ENCODE results near the gene BSCL2. TPM values are rescaled to one million over a fixed set of nuclear protein-coding genes. Genes with fewer than 3 reads are reported as not detected.
A peak's percentile ranks its signal among the peaks of the same experiment; 100 is the strongest.

Gene BSCL2
- total RNA-seq, 1 donor from 2014 or later: 65.6 TPM

GRCh38 chr11:62649486-62649885, 57.7 kb downstream of the BSCL2 start:
- ATAC-seq: no peak
- H3K4me1 ChIP-seq: peaks cover 27% of the 10 kb centered on the region

GRCh38 chr11:62648967-62649364, 58.3 kb downstream of the BSCL2 start:
- no peak for ATAC-seq
- peaks cover 27% of the 10 kb centered on the region for H3K4me1 ChIP-seq
- intact Hi-C loops (cut with DNase I): no loop called here

More at GRCh38 chr11:62649486-62649885, 57.7 kb downstream of the BSCL2 start:
- Histone ChIP-seq H3K27ac (no peak overlapping the region), H3K27me3 (no peaks in the 10 kb centered on the region), H3K9me3 (no peaks in the 10 kb centered on the region), H3K36me3 (peaks cover 18% of the 10 kb centered on the region), H3K4me3 (no peak overlapping the region)
- intact Hi-C loops (cut with DNase I): no loop called here
- TF ChIP-seq CTCF (IDR thresholded peaks at IDR 0.05): no peak
- DNase-seq: no peak

GRCh38 chr11:62648185-62648966, 58.8 kb downstream of the BSCL2 start:
- H3K27me3 ChIP-seq: no peaks in the 10 kb centered on the region
- peaks cover 27% of the 10 kb centered on the region for H3K4me1 ChIP-seq
- no peaks in the 10 kb centered on the region for H3K9me3 ChIP-seq
- TF ChIP-seq CTCF (IDR thresholded peaks at IDR 0.05): no peak
- H3K27ac ChIP-seq: no peak overlapping the region
- ATAC-seq: no peak
- H3K36me3 ChIP-seq: peaks cover 29% of the 10 kb centered on the region
- DNase-seq: no peak
- H3K4me3 ChIP-seq: no peak overlapping the region
- intact Hi-C loops (cut with DNase I): no loop called here

More at GRCh38 chr11:62648967-62649364, 58.3 kb downstream of the BSCL2 start:
- Histone ChIP-seq H3K36me3 (peaks cover 24% of the 10 kb centered on the region), H3K27me3 (no peaks in the 10 kb centered on the region), H3K9me3 (no peaks in the 10 kb centered on the region), H3K27ac (no peak overlapping the region), H3K4me3 (no peak overlapping the region)
- no peak for TF ChIP-seq CTCF (IDR thresholded peaks at IDR 0.05)
- DNase-seq: no peak

GRCh38 chr11:62647609-62648005, 59.6 kb downstream of the BSCL2 start:
- no peaks in the 10 kb centered on the region for H3K27me3 ChIP-seq
- peaks cover 27% of the 10 kb centered on the region for H3K4me1 ChIP-seq
- H3K9me3 ChIP-seq: no peaks in the 10 kb centered on the region
- TF ChIP-seq CTCF (IDR thresholded peaks at IDR 0.05): no peak
- no peak overlapping the region for H3K27ac ChIP-seq
- ATAC-seq: no peak
- peaks cover 37% of the 10 kb centered on the region for H3K36me3 ChIP-seq
- intact Hi-C loops (cut with DNase I): no loop called here
- no peak for DNase-seq
- H3K4me3 ChIP-seq: no peak overlapping the region

GRCh38 chr11:62646825-62647608, 60.2 kb downstream of the BSCL2 start:
- TF ChIP-seq CTCF (IDR thresholded peaks at IDR 0.05): no peak
- intact Hi-C loops (cut with DNase I): no loop called here
- Histone ChIP-seq H3K9me3 (no peaks in the 10 kb centered on the region), H3K27me3 (no peaks in the 10 kb centered on the region), H3K27ac (peak overlapping the region; percentile 96), H3K4me3 (no peak overlapping the region), H3K4me1 (peaks cover 22% of the 10 kb centered on the region), H3K36me3 (peaks cover 43% of the 10 kb centered on the region)
- ATAC-seq: no peak
- DNase-seq: no peak

Measured in upper lobe of right lung (tissue), 1 donor.